Measurements from ENCODE around the gene CLMN. TPM values are rescaled to one million over a fixed set of nuclear protein-coding genes. Genes with fewer than 3 reads are reported as not detected.

Gene CLMN
- total RNA-seq, 1 donor from 2014 or later = 26.8 TPM

GRCh38 chr14:95354834-95355233 lies 35.1 kb upstream of the CLMN start:
- H3K36me3 ChIP-seq = no peaks in the 10 kb centered on the region
- ATAC-seq = no peak
- H3K4me1 ChIP-seq = no peaks in the 10 kb centered on the region
- peaks cover 14% of the 10 kb centered on the region for H3K9me3 ChIP-seq
- no peak for DNase-seq
- intact Hi-C loops (cut with DNase I) = no loop called here
- H3K27ac ChIP-seq = no peak overlapping the region
- TF ChIP-seq CTCF (IDR thresholded peaks at IDR 0.05) = no peak
- H3K27me3 ChIP-seq (ENCODE audit: low read depth) = no peaks in the 10 kb centered on the region
- H3K4me3 ChIP-seq = no peak overlapping the region

GRCh38 chr14:95353664-95354063 lies 34.0 kb upstream of the CLMN start:
- Histone ChIP-seq H3K9me3 (peaks cover 14% of the 10 kb centered on the region), H3K4me1 (no peaks in the 10 kb centered on the region), H3K36me3 (no peaks in the 10 kb centered on the region), H3K27ac (no peak overlapping the region), H3K27me3 (ENCODE audit: low read depth) (no peaks in the 10 kb centered on the region), H3K4me3 (no peak overlapping the region)
- DNase-seq (no peak), ATAC-seq (no peak)
- no peak for TF ChIP-seq CTCF (IDR thresholded peaks at IDR 0.05)
- intact Hi-C loops (cut with DNase I) = no loop called here

- intact Hi-C loops (cut with DNase I) = no loop called here
- Histone ChIP-seq H3K4me1 (no peaks in the 10 kb centered on the region), H3K4me3 (no peak overlapping the region), H3K36me3 (no peaks in the 10 kb centered on the region), H3K9me3 (peaks cover 14% of the 10 kb centered on the region), H3K27me3 (ENCODE audit: low read depth) (no peaks in the 10 kb centered on the region), H3K27ac (no peak overlapping the region)
- no peak for DNase-seq
- no peak for ATAC-seq
- TF ChIP-seq CTCF (IDR thresholded peaks at IDR 0.05) = no peak
Observed at GRCh38 chr14:95353007-95353406, 33.3 kb upstream of the CLMN start.

- ATAC-seq = no peak
- H3K4me3 ChIP-seq = no peak overlapping the region
- H3K9me3 ChIP-seq = peaks cover 14% of the 10 kb centered on the region
- intact Hi-C loops (cut with DNase I) = no loop called here
- no peak overlapping the region for H3K27ac ChIP-seq
- H3K27me3 ChIP-seq (ENCODE audit: low read depth) = no peaks in the 10 kb centered on the region
- no peaks in the 10 kb centered on the region for H3K4me1 ChIP-seq
- DNase-seq = no peak
- no peaks in the 10 kb centered on the region for H3K36me3 ChIP-seq
- no peak for TF ChIP-seq CTCF (IDR thresholded peaks at IDR 0.05)
Observed at GRCh38 chr14:95352481-95352880, 32.8 kb upstream of the CLMN start.

- Histone ChIP-seq H3K4me3 (no peak overlapping the region), H3K27me3 (ENCODE audit: low read depth) (no peaks in the 10 kb centered on the region), H3K9me3 (peaks cover 3% of the 10 kb centered on the region), H3K27ac (no peak overlapping the region), H3K36me3 (no peaks in the 10 kb centered on the region), H3K4me1 (no peaks in the 10 kb centered on the region)
- ATAC-seq (no peak), DNase-seq (no peak)
- intact Hi-C loops (cut with DNase I) = no loop called here
- no peak for TF ChIP-seq CTCF (IDR thresholded peaks at IDR 0.05)
Observed at GRCh38 chr14:95349241-95349640, 29.5 kb upstream of the CLMN start.

Data from lower lobe of right lung (tissue), 2 donors.